Esophagus squamous epithelium (tissue), 4 donors: ENCODE measurements around the gene APLP2.

ENCODE experiments used
- CTCF ChIP-seq, 6 experiments: fragments of 450-650 bp in 4 of 6; fragments of 200-600 bp in 2 of 6; sonication (generic) in 2 of 6; IDR thresholded peaks; one replicate each; pipeline ENCODE4 v1.5.1; 2016 to 2019; ENCODE audit warnings: antibody characterized with exemption in 6 of 6, mild to moderate bottlenecking in 4 of 6, moderate library complexity in 4 of 6
- POLR2A ChIP-seq, 4 donors: fragments of 450-650 bp; IDR thresholded peaks; one replicate each; pipeline ENCODE4 v1.6.1; 2017; ENCODE audit warnings: antibody characterized with exemption in 4 of 4, mild to moderate bottlenecking in 4 of 4, moderate library complexity in 3 of 4

GRCh38 chr11:130191896-130192295 is 122.2 kb downstream of the APLP2 start:
- TF ChIP-seq CTCF (IDR thresholded peaks at IDR 0.05) (no peak), POLR2A (IDR thresholded peaks at IDR 0.05) (no peak)
